Right atrium auricular region (tissue), 2 donors: Measurements from ENCODE around the gene CDK3. TPM values are rescaled to one million over a fixed set of nuclear protein-coding genes. Genes with fewer than 3 reads are reported as not detected.

Source experiments
- DNase-seq: peaks from one replicate; pipeline ENCODE4 v3.0.0-alpha.2; 2019; ENCODE audit warnings: low spot score
- H3K27ac ChIP-seq, 2 donors: fragments of 200-600 bp; sonication (generic); 1 replicate in 1 of 2; 2 replicates in 1 of 2; pipeline ENCODE4 v1.5.1; 2016 to 2019
- H3K27me3 ChIP-seq, 2 donors: fragments of 200-600 bp; sonication (generic); one replicate each; pipeline versions ENCODE4 v1.5.1 to v1.6.0; 2017 to 2019
- H3K36me3 ChIP-seq: fragments of 200-600 bp; sonication (generic); one replicate; pipeline ENCODE4 v1.5.1; 2016
- H3K4me1 ChIP-seq, 2 donors: fragments of 200-600 bp; sonication (generic); one replicate each; pipeline versions ENCODE4 v1.5.1 to v1.6.0; 2017 to 2019
- H3K4me3 ChIP-seq, 2 donors: fragments of 200-600 bp; sonication (generic); 1 replicate in 1 of 2; 2 replicates in 1 of 2; pipeline ENCODE4 v1.5.1; 2017 to 2019; ENCODE audit warnings: mild to moderate bottlenecking in 1 of 2, moderate library complexity in 1 of 2
- H3K9me3 ChIP-seq, 2 donors: fragments of 200-600 bp; sonication (generic); one replicate each; pipeline ENCODE4 v1.5.1; 2019
- CTCF ChIP-seq, 2 donors: fragments of 200-600 bp; sonication (generic); IDR thresholded peaks; one replicate each; pipeline ENCODE4 v1.5.1; 2019; ENCODE audit warnings: antibody characterized with exemption in 2 of 2
- total RNA-seq, 2 donors: library from RNA; depleted of rRNA; stranded (reverse); fragments of >200 nt; gene quantifications; one replicate each; pipeline ENCODE4 v1.1.0, GENCODE V29; 2016

CDK3 gene
- total RNA-seq, 2 donors from 2014 or later = 2.0 TPM; not detected in 1

GRCh38 chr17:76026714-76027158 lies 26.1 kb downstream of the CDK3 start:
- Histone ChIP-seq H3K9me3 (no peaks in the 10 kb centered on the region), H3K27me3 (no peaks in the 10 kb centered on the region), H3K36me3 (no peaks in the 10 kb centered on the region), H3K27ac (no peak overlapping the region), H3K4me3 (no peak overlapping the region), H3K4me1 (peaks cover 0 to 9% of the 10 kb centered on the region in 2 donors)
- DNase-seq = no peak
- TF ChIP-seq CTCF (IDR thresholded peaks at IDR 0.05) = no peak

- H3K4me3 ChIP-seq = no peak within 1 kb of the TSS
- H3K4me1 ChIP-seq = peaks cover 0 to 9% of the 10 kb centered on the region in 2 donors
- no peak within 1 kb of the TSS for H3K27ac ChIP-seq
- no peak for DNase-seq
- H3K27me3 ChIP-seq = no peaks in the 10 kb centered on the region
- no peaks in the 10 kb centered on the region for H3K9me3 ChIP-seq
- no peaks in the 10 kb centered on the region for H3K36me3 ChIP-seq
- no peak for TF ChIP-seq CTCF (IDR thresholded peaks at IDR 0.05)
These were observed 26.6 kb downstream of the CDK3 start, which contains the start of gene EVPL for GRCh38 chr17:76027159-76027839. TSS of gene EVPL (minus strand) at chr17:76027306. CDS start at chr17:76027198, 108 bp downstream.

GRCh38 chr17:76032073-76032779 lies 31.6 kb downstream of the CDK3 start:
- Histone ChIP-seq H3K4me3 (no peak overlapping the region), H3K9me3 (no peaks in the 10 kb centered on the region), H3K27ac (no peak overlapping the region), H3K4me1 (peaks cover 0 to 9% of the 10 kb centered on the region in 2 donors), H3K27me3 (no peaks in the 10 kb centered on the region), H3K36me3 (no peaks in the 10 kb centered on the region)
- DNase-seq = no peak
- TF ChIP-seq CTCF (IDR thresholded peaks at IDR 0.05) = no peak

- H3K4me1 ChIP-seq = peaks cover 0 to 9% of the 10 kb centered on the region in 2 donors
- H3K27ac ChIP-seq = no peak overlapping the region
- no peak for DNase-seq
- H3K27me3 ChIP-seq = no peaks in the 10 kb centered on the region
- no peak for TF ChIP-seq CTCF (IDR thresholded peaks at IDR 0.05)
- H3K9me3 ChIP-seq = no peaks in the 10 kb centered on the region
- H3K4me3 ChIP-seq = no peak overlapping the region
- no peaks in the 10 kb centered on the region for H3K36me3 ChIP-seq
These were observed 32.1 kb downstream of the CDK3 start for GRCh38 chr17:76032780-76033108.

GRCh38 chr17:76033139-76033538 lies 32.5 kb downstream of the CDK3 start:
- Histone ChIP-seq H3K36me3 (peaks cover 1% of the 10 kb centered on the region), H3K9me3 (no peaks in the 10 kb centered on the region), H3K27ac (no peak overlapping the region), H3K27me3 (no peaks in the 10 kb centered on the region), H3K4me3 (no peak overlapping the region), H3K4me1 (peaks cover 0 to 9% of the 10 kb centered on the region in 2 donors)
- no peak for DNase-seq
- TF ChIP-seq CTCF (IDR thresholded peaks at IDR 0.05) = no peak
